Vagina (tissue), 2 donors: Measurements from ENCODE around the gene PNPLA2.

Source experiments
- CTCF ChIP-seq, 3 experiments: fragments of 450-650 bp in 2 of 3; fragments of 200-600 bp in 1 of 3; sonication (generic) in 1 of 3; IDR thresholded peaks; one replicate each; pipeline ENCODE4 v1.5.1; 2017 to 2019; ENCODE audit warnings: antibody characterized with exemption in 3 of 3, mild to moderate bottlenecking in 2 of 3, moderate library complexity in 2 of 3
- POLR2A ChIP-seq, 2 donors: fragments of 450-650 bp; IDR thresholded peaks; one replicate each; pipeline ENCODE4 v1.6.1; 2017; ENCODE audit warnings: antibody characterized with exemption in 2 of 2, mild to moderate bottlenecking in 2 of 2, moderate library complexity in 2 of 2

DNA sequence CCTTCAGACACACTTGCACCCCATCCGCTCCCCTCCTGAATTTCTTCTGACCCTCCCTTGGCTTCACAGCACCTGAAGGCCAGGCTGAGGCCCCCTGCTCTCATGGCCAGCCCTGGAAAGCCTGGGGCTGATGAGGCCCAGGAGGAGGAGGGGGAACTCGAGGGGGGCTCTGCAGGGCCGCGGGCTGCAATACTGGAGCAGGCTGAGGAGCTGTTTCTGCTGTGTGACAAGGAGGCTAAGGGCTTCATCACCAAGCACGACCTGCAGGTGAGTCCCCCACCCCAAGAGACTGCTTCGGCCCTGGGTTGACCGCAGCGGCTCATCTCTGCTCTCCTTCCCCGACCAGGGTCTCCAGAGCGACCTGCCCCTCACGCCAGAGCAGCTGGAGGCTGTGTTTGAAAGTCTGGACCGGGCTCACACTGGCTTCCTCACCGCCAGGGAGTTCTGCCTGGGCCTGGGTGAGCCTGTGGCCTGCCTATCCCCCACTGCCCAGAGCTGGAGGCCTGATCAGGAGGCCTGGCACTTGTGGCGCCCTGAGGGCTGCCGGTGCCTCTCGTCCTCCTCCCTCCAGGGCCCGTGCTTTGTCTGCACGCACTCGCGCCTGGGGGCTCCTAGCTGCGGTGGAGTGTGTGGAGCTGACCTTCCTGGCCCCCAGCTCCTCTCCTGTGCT is 9.9 kb downstream of the PNPLA2 start:
- TF ChIP-seq CTCF (IDR thresholded peaks at IDR 0.05) = no peak
- no peak for TF ChIP-seq POLR2A (IDR thresholded peaks at IDR 0.05)
